HG03045 (cell line): ENCODE results near the gene DCLK3.

Experiments
- ATAC-seq: cut with Tn5 transposase; IDR thresholded peaks from one replicate; pipeline ENCODE4 v1.9.1; 2021; ENCODE audit warnings: mild to moderate bottlenecking, moderate library complexity; ENCODE audit not compliant: unreplicated experiment

DCLK3 gene

GRCh38 chr3:36677331-36678007 is 86.9 kb downstream of the DCLK3 start:
- ATAC-seq: no peak

- ATAC-seq: no peak
Observed at GRCh38 chr3:36674816-36675215, 89.5 kb downstream of the DCLK3 start.

- no peak for ATAC-seq
Observed at GRCh38 chr3:36669764-36670163, 94.6 kb downstream of the DCLK3 start.

GRCh38 chr3:36666166-36666565 is 98.2 kb downstream of the DCLK3 start:
- no peak for ATAC-seq

GRCh38 chr3:36663666-36664291 is 100.6 kb downstream of the DCLK3 start:
- ATAC-seq: no peak

GRCh38 chr3:36662626-36663025 is 101.7 kb downstream of the DCLK3 start:
- ATAC-seq: no peak
